Left hindlimb (tissue), 1 donor: ENCODE measurements around the gene ACTA2.

ENCODE experiments used
- DNase-seq: peaks from one replicate; pipeline ENCODE4 v3.0.0-alpha.2; 2018

ACTA2 gene

DNA sequence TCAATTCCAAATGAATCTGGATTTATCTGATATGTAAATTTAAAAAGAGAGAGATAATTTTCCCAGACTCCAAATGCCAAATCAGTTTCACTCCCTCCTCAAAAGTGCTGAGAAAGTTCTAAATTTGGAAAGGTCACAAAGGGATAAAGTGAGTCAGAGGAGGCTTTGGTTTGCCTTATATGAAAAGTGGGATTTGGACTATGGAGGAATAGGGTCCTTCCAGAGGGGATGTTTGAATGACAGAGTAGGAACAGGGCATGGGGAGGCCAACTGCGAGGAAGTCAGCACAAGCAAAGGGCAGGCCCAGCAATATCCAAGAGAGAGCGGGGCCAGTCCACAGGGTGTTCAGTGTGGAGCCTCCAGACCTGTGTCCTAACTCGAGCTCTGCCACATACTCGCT, 28.2 kb upstream of the ACTA2 start:
- no peak for DNase-seq

DNA sequence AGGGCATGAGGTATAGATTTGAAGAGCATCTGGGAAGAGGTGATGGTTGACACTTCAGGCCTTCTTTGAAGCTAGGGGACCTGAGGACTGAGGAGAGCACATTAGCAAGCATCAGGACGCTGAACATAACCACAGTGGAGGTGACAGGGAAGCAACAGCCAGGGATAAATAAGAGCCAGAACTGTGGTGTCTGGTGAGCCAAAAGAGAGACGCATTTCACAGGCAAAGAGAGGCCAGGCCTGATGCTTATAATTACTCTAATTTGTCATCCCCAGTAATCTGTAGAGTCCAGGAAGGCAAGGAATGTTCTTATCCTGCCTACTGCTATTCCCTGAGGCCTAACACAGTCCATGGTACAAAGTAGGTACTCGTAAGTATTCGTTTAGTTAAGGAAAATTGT, 27.7 kb upstream of the ACTA2 start:
- no peak for DNase-seq

DNA sequence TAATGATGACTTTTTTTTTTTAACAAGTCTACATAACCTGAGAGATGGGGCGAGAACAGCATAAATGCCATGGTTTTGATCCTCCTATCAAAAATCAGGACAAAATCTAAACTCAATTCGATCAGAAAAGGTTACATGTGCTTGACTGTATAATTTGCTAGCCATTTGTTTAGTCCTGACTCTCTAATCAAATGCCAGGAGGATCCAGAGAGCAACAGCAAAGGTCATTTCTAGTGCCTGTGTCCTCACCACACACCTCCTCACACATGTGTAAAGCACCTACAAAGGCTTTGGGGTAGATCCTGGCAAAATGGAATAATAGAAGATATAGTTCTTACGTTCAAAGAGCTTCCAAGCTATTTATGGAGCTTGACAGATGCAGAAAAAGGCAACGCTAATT, 27.0 kb upstream of the ACTA2 start:
- DNase-seq: no peak

DNA sequence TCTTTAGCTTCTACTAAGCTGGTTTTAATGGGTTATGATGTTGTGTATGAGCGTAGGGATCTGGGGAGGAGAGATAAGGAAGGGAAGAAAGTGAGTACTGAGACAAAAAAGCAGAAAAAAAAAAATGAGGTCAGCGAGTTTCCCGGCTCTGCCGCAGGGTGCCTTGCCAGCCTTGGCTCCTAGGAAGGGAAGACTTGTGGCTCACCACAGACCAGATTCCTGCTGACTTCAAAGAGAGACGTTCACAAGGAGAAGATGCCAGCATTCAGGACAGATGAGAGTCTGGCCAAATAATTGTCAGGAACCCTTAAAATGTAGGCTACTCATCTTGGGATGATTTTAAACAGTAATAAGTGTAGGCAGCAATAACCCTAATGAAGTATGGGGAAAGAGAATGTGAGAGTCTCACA, 26.6 kb upstream of the ACTA2 start:
- DNase-seq: peak; percentile 70

DNA sequence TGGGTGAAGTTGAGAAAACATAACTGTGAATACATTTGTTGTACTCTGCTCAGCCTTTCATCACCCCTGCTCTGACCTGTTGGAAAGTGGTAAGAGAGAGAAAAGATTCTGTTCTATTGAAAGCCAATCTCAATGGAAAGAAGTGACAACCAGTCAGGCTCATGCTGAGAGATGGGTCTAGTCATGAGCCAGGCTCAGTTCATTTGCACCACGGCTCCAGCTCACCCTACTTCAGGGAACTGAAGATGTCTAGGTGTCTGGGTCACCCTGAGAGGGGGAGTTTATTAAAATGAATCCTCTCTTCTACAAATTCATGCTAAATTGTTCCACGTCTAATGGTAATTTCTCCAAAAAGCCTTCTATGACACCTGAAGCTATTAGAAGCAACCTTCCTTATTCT, 25.9 kb upstream of the ACTA2 start:
- no peak for DNase-seq

DNA sequence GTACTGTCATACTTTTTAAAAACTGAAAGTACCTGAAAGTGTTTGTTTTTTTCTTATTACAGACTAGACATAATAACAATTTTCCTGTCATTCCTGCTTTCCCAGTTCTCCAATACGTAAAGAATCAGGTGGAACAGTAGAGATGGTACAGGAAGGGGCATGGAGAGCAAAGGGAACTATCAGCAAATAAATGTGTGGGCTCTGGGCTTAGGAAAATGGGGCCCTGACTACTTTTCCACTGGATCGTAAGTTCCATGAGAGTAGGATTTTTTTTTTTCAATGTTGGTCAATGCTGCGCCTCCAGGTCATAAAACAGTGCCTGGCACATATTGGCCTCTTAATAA, 22.8 kb upstream of the ACTA2 start:
- no peak for DNase-seq

DNA sequence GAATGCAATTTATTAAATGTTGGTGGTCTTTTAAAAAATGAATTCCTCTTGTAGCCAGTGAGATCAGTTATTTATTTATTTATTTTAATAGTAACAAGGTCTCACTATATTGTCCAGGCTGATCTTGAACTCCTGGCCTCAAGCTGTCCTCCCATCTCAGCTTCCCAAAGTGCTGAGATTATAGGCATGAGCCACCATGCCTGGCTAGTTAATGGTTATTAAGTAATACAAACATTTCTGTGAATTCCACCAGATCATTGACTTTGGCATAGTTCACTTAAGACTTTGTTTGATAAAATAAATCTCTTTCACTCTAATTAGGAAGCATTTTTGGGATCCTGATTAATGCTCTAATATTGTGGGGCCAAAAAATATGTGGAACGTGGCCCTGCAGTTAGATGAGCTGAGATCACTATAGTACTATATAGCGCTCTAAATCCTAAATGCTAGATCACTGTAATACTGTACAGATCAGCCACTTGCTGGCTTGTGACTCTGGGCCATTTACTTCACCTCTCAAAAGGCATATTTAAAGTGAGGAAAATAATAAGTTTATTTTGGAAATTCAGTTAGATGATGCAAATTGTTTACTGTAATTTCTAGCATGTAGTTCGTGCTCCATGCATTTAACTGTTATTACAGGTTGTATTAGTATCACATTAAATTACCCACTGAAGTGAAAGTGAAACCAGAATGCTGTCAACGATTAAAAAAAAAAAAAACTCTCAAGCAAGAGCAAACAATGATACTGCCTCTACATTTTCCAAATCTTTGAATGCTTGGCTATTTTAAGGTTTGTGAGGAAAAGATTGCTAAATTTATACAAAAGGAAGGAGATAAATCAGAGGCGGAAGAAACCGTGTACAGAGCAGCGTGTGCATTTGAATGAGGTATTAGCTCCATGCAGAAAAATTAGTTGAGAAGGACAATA, 22.1 kb upstream of the ACTA2 start:
- DNase-seq: no peak

DNA sequence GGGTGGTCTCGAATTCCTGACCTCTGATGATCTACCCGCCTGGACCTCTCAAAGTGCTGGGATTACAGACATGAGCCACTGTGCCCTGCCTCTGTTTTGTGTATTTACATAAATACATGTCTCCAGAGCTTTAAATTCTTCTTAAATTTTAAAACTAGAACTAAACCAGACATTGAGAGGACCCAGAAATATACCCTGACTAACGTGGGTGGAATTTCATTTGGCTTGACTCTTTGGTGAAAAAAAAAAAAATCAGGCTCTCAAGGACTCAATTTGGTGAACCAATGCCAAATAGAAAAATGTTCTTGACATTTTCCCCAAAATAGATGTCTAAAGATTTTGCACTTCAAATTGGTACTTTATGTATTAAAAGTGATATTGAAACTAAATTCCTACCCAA, 21.4 kb upstream of the ACTA2 start:
- DNase-seq: no peak

DNA sequence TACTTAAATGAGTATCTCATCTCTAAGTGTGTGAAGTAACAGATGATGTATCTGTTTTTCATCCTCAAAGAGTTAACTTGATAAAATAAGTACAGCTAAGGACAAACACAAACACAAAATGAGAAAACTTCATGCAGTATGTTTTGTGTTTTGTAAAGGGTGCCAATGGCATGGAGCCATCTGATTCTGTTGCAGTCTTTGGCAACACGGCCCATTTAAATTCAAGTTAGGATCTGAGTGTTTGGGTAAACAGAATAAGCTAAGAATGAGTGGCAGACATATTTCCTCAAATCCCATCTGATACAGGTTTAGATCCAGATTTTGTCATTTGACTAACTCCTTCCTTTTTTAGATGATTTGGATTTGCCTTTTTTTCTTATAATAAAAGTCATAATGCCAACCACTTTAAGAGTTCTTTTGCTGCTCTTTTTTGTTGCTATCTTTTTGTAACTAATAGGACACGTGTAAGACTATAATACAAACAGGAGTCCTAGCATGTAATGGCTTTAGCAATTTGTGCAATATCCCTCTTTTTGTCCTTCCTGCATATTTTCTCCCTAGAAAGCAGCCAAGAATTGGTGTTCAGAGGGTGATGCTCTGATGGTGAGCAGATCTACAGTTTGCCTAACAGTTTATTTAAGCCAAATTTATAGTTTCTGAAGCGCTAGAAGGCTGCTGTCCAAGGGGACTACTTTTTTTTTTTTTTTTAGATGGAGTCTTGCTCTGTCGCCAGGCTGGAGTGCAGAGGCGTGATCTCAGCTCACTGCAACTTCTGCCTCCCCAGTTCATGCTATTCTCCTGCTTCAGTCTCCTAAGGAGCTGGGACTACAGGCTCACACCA, 18.9 kb upstream of the ACTA2 start:
- no peak for DNase-seq

DNA sequence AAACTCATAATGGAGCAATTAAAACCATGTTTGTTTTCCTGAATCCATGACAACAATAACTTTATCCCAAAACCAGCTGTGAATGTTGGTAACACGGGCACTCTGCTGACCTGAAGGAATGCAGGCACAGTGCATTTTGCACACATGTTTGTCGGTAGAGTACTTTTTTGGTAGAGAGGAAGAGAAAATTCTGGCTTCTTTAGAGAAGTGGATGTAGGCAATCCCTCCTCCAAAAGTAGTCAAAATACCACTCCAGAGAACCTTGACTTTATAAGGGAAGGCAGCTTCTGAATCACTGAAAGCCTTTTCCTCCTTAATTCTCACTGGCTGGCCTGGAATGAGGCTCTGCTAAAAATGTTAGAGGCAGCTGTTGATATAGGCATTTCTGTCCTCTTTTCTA, 15.8 kb upstream of the ACTA2 start:
- DNase-seq: no peak

DNA sequence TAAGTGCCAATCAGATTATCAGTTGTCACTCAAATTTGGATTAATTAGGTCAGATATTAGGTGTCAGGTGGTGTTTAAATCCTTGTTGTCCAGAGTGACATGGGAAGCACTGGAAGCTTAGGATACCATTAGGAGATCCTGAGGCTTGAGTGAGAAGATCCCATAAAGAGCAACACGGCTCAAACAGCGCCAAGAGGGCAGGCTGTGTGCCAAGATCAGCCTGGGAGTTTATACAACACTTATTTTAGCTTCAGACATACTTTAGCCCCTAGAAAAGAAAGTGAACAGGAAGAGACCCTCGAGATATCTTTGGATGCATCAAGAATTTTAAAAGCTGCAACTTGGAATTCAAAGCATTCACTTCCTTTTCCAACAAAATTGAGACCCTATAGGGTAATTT, 14.2 kb upstream of the ACTA2 start:
- DNase-seq: no peak

DNA sequence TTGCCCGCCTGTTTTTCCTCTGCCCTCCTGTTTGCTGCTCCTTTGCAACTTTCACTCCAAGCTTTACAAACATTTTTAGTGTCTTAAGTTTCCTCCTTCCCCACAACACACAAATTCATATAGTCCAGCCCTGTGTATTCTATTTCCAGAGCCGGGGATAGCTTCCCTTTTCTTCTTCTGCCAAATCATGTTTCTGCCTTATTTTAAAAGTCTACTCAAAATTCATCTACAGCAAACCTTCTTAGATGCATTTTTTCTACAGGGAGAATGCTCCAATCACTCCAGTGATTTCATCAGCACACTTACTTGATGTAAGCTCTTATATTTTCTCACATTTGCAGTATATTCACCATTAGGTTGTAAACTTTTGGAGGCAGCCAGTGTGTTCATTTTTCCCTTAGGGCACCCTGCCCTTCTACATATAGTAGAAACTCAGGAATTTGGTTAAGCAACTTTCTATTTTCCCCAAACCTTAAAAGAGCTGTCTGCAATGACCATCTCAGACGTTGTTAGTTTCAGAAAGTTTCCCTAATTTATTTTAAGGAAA, 12.4 kb upstream of the ACTA2 start:
- DNase-seq: no peak

DNA sequence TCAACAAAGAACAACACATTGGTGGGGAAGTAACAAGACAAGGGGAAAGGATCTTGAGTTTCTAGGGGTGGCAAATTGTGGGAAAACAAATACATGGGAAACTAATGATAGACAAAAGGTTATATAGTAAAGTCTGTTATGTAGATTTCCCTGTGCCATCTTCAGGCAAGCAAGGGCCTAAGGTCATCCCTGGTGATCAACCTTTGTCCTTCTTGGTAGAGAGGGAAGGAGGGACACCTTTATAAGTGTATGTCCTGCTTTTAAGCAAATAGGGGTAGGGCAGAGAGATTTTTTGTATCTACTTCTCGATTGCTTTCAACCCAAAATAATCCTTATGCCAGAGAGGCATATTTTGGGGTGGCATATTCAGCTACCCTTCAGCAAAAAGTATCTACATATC, 11.8 kb upstream of the ACTA2 start:
- no peak for DNase-seq

DNA sequence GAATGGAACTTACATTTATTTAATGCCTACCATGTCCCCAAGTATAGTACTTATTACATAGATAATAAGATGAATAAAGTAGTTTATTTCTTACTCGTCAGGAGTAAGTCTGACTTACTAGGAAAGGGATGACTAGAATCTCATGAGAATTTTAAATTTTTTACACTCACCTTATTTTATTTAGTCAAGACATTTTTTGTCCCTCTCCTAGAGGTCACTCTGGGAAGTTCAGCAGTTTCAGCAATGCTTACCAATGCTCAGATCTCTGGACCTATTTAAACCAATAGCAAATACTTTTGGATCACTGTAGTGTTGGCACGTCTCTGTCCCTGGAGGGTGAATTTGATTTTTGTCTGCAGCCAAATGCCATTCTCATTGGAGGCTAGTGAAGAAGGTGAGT, 10.7 kb upstream of the ACTA2 start:
- no peak for DNase-seq

DNA sequence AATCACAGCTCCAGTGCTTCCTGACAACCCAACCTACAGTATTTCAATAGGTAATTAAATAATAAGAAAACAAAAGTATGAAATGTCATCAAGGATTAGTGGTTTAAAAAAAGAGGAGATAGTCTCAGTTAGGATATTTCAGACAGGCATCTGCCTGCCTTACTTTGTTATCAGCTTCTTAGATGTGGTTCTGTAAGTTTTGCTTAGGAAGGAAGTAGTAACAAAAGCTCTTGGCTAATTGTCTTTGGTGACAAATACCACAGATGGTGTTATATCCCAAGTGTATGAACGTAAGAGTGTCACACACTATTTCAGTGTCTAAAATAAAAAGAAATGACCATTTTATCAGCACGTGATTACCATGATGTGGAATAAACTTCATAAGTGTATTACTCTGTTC, 9.8 kb upstream of the ACTA2 start:
- no peak for DNase-seq

DNA sequence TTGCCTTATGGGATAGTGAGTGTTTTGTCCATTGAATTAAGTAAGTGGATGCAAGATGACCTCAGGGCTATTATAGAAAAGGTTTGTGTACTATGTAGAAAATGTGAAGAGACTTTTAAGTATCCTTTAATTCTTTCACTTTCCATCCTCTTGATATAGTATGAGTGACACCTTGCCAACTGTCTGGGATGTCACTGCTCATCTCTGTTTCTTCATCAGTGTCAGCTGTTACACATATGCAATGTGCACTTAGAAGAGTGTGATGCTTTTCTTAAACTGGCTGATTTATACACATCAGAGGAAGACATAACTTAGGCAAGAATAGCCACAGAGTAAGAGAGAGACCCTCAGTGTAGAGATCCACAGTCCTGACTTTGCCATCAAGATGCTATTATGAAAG, 8.7 kb upstream of the ACTA2 start:
- no peak for DNase-seq

DNA sequence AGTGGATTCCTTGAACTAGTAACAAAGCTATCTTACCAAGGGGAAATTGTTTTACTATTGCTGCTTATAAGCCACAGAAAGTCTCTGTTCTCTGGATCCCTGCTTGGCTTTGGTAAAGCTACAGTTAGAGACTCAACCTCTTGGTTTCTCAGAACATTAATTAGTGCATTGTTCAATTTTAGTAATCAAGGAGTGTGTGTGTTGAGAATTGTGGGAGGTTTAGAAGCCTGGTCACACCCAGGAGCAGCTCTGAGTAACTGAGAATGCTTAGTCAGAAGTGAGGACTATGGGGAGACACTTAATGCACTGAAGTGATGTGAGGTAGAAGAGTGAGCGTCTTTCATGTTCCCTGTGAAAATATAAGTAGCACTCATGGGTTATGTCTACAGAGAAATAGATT, 8.2 kb upstream of the ACTA2 start:
- no peak for DNase-seq

DNA sequence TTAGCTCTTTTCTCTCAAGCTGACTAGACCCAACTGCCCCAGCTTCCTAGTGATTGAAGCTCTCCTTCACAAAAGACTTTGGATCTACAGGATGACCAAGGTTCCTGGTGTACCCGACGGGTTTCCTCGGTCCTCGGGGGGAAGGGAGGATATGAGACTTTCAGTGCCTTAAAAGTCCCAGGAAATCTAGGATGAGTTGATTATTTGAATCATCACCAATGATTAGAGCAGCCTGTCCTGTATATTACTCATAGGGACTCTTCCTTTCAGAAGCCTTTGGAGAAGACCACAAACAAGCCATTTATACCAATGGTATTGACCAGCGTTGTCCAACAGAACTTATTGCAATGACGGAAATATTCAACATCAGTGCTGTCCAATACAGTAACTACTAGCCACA, 6.1 kb upstream of the ACTA2 start:
- DNase-seq: no peak

DNA sequence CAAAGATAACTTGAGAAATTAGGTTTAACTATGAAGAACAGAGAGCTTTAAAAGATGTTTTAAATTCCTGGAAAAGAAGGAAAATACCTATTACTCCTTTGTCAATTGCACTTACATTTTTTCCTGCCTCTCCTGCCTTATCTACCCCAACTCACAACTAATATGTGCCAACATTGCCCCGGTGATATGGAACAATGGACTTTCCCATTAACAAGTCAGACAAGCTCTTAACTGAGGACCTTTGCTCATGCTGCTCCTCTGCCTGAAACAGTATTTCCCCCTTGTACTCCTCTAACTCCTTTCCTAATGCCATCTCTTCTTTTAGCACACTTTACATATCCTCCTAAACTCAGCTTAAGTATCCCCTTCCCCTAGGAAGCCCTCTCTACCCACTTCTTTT, 4.8 kb upstream of the ACTA2 start:
- DNase-seq: no peak

DNA sequence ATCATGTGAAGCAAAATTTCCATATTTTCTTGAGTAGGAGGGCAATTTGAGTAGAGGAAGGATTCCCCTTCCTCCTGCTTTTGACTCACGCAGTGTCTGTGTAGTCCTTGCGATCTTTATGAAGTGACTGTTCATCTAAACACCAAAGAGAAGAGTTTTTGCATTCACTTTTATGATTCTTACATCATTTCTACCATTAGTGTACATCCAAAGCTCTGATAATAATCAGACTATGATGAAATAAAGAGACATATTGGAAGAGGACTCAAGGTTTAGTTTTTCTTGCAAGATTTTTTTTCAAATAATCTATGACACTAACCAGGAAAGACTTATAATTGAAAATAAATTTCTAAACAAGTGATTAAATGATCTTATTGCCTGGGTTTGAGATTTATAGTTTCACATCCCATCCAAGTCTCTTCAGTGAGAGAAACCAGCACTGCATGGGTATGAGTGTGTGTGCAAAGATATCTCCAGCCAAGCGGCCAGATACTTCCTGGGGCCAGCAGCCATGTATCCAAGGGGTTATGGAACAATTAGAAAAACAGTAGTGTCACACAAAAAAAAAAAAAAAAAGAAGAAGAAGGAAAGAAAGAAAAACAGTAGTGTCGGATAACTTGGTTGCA, 2.0 kb upstream of the ACTA2 start:
- no peak for DNase-seq

DNA sequence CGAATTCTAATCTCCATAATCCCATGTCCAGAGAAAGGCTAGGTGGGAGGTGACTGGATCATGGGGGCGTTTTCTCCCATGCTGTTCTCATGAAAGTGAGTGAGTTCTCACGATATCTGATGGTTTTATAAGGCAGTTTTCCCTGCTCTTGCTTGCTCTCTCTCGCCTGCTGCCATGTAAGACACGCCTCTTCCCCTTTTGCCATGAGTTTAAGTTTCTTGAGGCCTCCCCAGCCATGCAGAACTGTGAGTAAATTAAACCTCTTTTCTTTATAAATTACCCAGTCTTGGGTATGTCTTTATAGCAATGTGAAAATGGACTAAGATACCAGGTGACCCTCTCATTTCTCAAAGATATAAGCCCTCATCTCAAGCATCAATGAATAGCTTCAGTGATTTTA, 1.1 kb upstream of the ACTA2 start:
- no peak for DNase-seq

DNA sequence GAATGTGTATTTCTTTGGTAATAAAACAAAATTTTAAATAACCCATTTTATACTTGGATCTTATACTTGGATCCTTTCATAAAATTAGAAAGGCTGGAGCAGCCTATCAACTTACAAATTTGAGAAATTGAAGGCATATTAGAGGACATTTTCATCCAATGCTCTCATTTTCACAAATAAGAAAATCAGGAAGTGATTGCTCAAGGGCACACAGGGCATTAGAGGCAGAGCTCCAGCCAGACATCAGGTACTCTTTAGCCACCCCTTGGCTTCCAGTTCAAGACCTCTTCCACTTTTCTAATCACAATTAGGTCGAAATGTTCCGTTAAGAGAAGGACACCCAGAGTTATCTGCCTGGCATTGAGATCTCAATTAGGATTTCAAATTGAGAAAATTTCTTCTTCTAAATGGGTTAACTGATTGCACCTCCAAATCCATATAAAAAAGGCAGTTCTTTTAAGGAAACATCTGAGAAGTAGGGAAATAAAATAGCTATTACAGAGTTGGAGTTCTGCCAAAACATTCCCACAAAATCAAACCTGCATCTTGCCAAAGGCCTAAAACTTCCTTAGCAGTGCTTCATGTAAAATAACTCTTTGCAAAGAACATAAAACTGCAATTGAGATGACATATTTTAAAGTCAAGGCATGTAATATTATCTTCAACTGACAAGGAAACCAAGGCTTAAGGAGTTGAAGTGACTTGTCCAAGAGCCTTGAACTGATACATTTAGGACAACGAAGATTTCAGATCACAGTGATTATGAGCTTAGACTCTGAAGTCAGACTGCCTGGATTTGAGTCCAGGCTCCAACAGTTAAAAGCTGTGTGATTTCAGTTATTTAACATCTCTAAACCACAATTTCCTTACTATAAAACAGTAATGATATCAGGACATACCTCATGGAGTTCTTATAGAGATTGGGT, 2.4 kb downstream of the ACTA2 start:
- no peak for DNase-seq
